Small intestine (tissue), 7 donors: ENCODE results near the gene METAP2. TPM values are rescaled to one million over a fixed set of nuclear protein-coding genes. Genes with fewer than 3 reads are reported as not detected.

ENCODE experiments used
- DNase-seq, 2 donors: peaks; one replicate each; pipeline versions ENCODE4 v3.0.0 to v3.0.0-alpha.2; 2013
- FAIRE-seq: peaks from 2 replicates; lab custom pipeline; 2012; peaks lifted over from hg19 to GRCh38; lab: Jason Lieb, UNC
- H3K27ac ChIP-seq, 3 donors: one replicate each; pipeline ENCODE4 v1.5.1; 2013; ENCODE audit warnings: low read length in 2 of 3, mild to moderate bottlenecking in 2 of 3, control low read depth in 1 of 3, inconsistent platforms in 1 of 3, low read depth in 1 of 3, moderate library complexity in 1 of 3
- H3K27me3 ChIP-seq, 3 donors: one replicate each; pipeline ENCODE4 v1.6.1; 2013; ENCODE audit warnings: low read length in 3 of 3, inconsistent platforms in 1 of 3; ENCODE audit not compliant: control insufficient read depth in 3 of 3, insufficient read depth in 3 of 3
- H3K36me3 ChIP-seq, 3 donors: one replicate each; pipeline ENCODE4 v1.6.1; 2013; ENCODE audit warnings: low read length in 3 of 3, inconsistent platforms in 1 of 3, low read depth in 1 of 3, mild to moderate bottlenecking in 1 of 3, moderate library complexity in 1 of 3; ENCODE audit not compliant: control insufficient read depth in 3 of 3, insufficient read depth in 2 of 3
- H3K4me1 ChIP-seq, 3 donors: one replicate each; pipeline ENCODE4 v1.6.1; 2013; ENCODE audit warnings: low read length in 2 of 3, inconsistent platforms in 1 of 3, low read depth in 1 of 3, mild to moderate bottlenecking in 1 of 3, moderate library complexity in 1 of 3; ENCODE audit not compliant: control insufficient read depth in 3 of 3, insufficient read depth in 2 of 3
- H3K4me3 ChIP-seq, 3 donors: one replicate each; pipeline ENCODE4 v1.5.1; 2013; ENCODE audit warnings: low read length in 3 of 3, control low read depth in 1 of 3, inconsistent platforms in 1 of 3, low read depth in 1 of 3, mild to moderate bottlenecking in 1 of 3, moderate library complexity in 1 of 3
- H3K9me3 ChIP-seq, 2 donors: one replicate each; pipeline ENCODE4 v1.6.1; 2013; ENCODE audit warnings: low read depth in 1 of 2, low read length in 1 of 2; ENCODE audit not compliant: control insufficient read depth in 2 of 2, insufficient read depth in 1 of 2
- WGBS, 3 donors: extraction: QIAGEN DNeasy Blood & Tissue Kit; methylation state at CpG; one replicate each; pipeline ENCODE4 v1.1.7; 2013; 5-methylcytosine and 5-hydroxymethylcytosine counted together
- polyA plus RNA-seq, 4 donors: library from polyadenylated mRNA; stranded (reverse) in 3 of 4; unstranded in 1 of 4; fragments of 200-250 nt in 3 of 4; fragments of 120-200 nt in 1 of 4; gene quantifications; one replicate each; pipeline versions ENCODE4 v1.2.1 to v1.2.3, GENCODE V29; 2013
- donor health status: healthy with polysubstance abuse.
- donor health status: control.
- donor health status: control.
- donor health status: Bipolar disorder and iron deficiency.
- donor health status: healthy.

Gene METAP2
- polyA plus RNA-seq, 4 donors: 45.0 to 88.0 (median 55.7) TPM

DNA sequence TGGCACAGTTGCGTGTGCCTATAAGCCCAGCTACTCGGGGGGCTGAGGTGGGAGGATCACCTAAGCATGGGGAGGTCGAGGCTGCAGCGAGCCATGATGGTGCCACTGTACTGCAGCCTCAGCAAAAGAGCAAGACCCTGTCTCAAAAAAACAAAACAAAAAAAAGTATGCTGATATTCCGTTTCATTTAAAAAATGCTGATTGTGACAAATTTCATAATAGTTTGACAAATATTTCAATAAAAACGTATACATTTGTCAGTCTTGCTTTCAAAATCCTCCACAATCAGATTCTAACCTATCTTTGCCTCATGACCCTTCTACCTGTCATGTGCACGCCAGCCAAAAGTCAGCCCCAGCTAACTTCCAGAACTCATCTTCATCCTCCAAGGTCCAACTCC lies 67.5 kb downstream of the METAP2 start:
- H3K36me3 ChIP-seq: no peaks in the 10 kb centered on the region
- DNase-seq (no peak), FAIRE-seq (no peak)
- 85 to 90% (median 86%) methylated on average over 7 of the region's 7 CpGs for WGBS, 3 donors
- H3K9me3 ChIP-seq: no peaks in the 10 kb centered on the region
- H3K27ac ChIP-seq: no peak overlapping the region
- H3K4me1 ChIP-seq: no peaks in the 10 kb centered on the region
- no peak overlapping the region for H3K4me3 ChIP-seq
- peaks cover 0 to 11% (median 0%) of the 10 kb centered on the region in 3 donors for H3K27me3 ChIP-seq

DNA sequence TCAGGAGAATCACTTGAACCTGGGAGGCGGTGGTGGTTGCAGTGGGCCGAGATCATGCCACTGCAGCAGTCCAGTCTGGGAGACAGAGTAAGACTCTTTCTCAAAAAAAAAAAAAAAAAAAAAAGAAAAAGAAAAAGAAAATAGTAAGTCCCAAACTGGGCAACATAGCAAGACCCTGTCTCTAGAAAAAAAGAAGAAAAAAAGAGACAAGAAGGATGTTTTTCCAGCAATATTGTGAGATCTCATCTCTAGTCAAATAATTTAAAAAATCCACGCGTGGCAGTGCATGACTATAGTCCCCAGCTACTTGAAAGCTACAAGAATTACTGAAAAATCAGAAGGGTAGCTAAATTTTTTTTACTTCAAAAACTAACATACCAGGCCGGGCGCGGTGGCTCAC lies 69.4 kb downstream of the METAP2 start:
- WGBS, 3 donors: 97 to 99% (median 98%) methylated on average over 7 of the region's 7 CpGs
- Histone ChIP-seq H3K9me3 (no peaks in the 10 kb centered on the region), H3K4me1 (peaks cover 0 to 6% (median 4%) of the 10 kb centered on the region in 3 donors), H3K4me3 (no peak overlapping the region), H3K36me3 (no peaks in the 10 kb centered on the region), H3K27ac (no peak overlapping the region), H3K27me3 (peaks cover 0 to 24% (median 6%) of the 10 kb centered on the region in 3 donors)
- FAIRE-seq: no peak
- DNase-seq: no peak

DNA sequence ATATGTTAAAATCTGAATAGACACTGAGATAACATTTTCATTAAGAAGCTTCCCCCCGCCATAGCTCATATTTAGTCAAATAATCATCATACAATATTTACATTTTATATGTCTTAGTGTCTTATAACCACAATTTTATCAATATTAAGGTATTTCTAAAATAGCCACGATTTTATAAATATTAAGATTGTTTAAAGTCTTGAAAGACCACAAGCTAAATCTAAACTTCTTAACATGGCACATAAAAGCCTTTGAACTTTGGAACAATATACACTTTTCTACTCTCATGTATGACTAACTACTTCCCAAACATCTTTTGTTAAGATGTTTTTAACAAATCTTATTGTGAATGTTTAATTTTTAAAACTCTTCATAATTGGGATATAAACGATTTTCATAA lies 70.8 kb downstream of the METAP2 start:
- Histone ChIP-seq H3K4me3 (no peak overlapping the region), H3K36me3 (no peaks in the 10 kb centered on the region), H3K27me3 (peaks cover 0 to 36% (median 11%) of the 10 kb centered on the region in 3 donors), H3K4me1 (peaks cover 0 to 6% (median 4%) of the 10 kb centered on the region in 3 donors), H3K27ac (no peak overlapping the region), H3K9me3 (peaks cover 0 to 4% of the 10 kb centered on the region in 2 donors)
- 46 to 66% (median 59%) methylated on average over 3 of the region's 3 CpGs for whole genome bisulfite sequencing, 3 donors
- FAIRE-seq (peak; percentile 81), DNase-seq (no peak)

DNA sequence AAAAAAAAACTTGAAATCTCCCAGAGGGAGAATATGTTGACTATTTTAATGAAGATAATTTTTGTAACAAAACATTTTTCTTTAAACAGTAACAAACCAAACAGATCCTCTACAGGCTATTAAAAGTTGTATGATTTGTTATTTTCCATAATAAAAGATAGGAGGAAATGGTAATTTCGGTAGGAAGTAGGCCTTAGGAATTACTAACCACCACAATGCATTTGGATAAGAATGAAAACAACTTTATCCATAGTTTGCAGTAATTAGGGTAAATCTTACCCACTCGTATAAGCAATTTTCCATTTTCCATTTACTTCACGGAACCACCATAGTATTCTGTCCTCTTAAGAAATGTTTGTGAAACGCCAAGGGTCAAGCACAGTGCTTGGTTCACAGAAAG lies 71.4 kb downstream of the METAP2 start:
- H3K4me3 ChIP-seq: no peak overlapping the region

DNA sequence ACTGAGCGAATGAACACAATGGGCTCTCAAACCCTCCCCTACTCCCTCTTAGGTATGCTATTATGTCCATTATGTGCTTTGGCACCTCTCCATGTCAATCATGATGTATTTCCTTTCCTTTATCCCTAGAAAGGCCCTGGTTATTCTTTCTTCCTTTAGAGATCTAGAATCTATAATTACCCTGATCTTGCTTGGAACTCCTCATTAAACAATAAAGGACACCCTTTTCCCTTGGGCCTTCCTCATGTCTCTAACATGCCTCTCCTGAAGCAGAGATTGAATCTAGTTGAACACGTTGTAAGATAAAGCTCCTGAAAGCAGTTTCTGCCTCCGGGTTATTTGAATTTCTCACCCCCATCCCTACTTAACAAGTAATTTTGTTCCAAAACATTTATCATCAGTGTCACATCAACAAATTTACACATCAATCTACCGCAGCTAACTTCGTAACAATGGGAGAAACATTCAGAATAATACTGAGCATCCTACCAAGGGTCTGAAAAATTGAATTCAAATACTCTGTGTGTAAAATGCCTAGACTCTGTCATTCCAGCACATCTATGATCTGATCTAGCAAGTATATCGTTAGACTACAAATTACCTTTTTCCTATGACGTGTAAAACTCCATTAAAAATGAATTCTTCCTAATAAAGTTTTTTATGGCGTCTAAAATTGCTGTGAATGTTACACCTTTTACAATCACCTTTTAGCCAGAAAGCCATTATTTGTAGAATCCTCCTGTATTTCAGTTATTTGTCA lies 72.0 kb downstream of the METAP2 start:
- FAIRE-seq (no peak), DNase-seq (no peak)
- Histone ChIP-seq H3K4me3 (no peak overlapping the region), H3K4me1 (peaks cover 0 to 6% (median 4%) of the 10 kb centered on the region in 3 donors), H3K36me3 (no peaks in the 10 kb centered on the region), H3K9me3 (peaks cover 0 to 4% of the 10 kb centered on the region in 2 donors), H3K27me3 (peaks cover 0 to 39% (median 11%) of the 10 kb centered on the region in 3 donors), H3K27ac (no peak overlapping the region)
- 81 to 89% (median 88%) methylated on average over 8 of the region's 8 CpGs for WGBS, 3 donors

More for the DNA sequence above, 71.4 kb downstream of the METAP2 start:
- Histone ChIP-seq H3K36me3 (no peaks in the 10 kb centered on the region), H3K9me3 (peaks cover 0 to 4% of the 10 kb centered on the region in 2 donors), H3K27me3 (peaks cover 0 to 39% (median 11%) of the 10 kb centered on the region in 3 donors), H3K4me1 (peaks cover 0 to 6% (median 4%) of the 10 kb centered on the region in 3 donors), H3K27ac (no peak overlapping the region)
- 81 to 99% (median 88%) methylated on average over 4 of the region's 4 CpGs for WGBS, 3 donors
- DNase-seq (no peak), FAIRE-seq (no peak)

DNA sequence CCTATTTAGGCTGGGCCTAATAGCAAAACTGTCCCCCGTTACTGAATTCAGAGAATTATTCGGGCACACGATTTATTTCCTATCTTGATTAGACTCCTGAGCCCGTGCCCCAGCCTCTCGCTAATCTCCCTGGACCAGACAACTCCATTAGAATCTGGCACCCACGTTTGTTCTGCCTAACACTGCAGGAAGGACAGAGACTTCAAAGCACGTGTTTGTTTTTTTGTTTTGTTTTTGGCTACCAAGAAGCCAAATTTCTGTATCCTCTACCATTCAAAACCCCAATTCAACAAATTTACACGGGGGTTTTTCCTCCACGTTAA lies 72.5 kb downstream of the METAP2 start:
- H3K27me3 ChIP-seq: peaks cover 0 to 39% (median 13%) of the 10 kb centered on the region in 3 donors
- WGBS, 3 donors: 65 to 81% (median 81%) methylated on average over 9 of the region's 9 CpGs
- FAIRE-seq (no peak), DNase-seq (no peak)
- no peaks in the 10 kb centered on the region for H3K36me3 ChIP-seq
- H3K4me1 ChIP-seq: peaks cover 0 to 6% (median 4%) of the 10 kb centered on the region in 3 donors
- peaks cover 0 to 4% of the 10 kb centered on the region in 2 donors for H3K9me3 ChIP-seq
- no peak overlapping the region for H3K4me3 ChIP-seq
- H3K27ac ChIP-seq: no peak overlapping the region

DNA sequence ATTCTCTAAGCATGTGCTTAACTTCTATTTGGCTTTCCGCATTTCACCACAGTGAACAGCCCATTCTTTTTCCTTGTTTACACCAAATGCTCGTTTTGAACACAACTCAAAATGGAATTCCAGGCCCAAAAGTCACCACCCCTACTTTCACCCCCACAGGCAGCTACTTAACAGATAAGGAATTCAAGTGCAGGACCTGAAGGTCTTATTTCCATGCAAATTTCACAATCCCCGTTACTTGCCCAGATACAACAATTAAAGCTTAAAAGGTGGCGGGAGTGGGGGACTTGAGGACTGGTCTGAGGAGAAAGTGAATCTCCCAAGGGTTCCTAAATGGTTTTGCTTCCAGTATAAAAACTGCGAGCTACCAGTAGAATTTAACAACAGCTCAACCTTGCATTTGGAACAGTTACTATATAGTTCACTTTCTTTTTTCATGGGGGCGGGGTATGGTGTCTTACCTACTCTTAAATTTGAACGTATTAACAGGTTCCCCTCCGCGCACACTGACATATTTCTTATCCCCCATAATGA lies 73.6 kb downstream of the METAP2 start:
- DNase-seq (peak in 1 of 2 donors; percentile 14), FAIRE-seq (no peak)
- Histone ChIP-seq H3K9me3 (peaks cover 0 to 4% of the 10 kb centered on the region in 2 donors), H3K4me3 (peak overlapping the region; percentile 6 to 73 (median 50)), H3K36me3 (no peaks in the 10 kb centered on the region), H3K4me1 (peaks cover 0 to 6% (median 4%) of the 10 kb centered on the region in 3 donors), H3K27ac (no peak overlapping the region), H3K27me3 (peaks cover 0 to 39% (median 14%) of the 10 kb centered on the region in 3 donors)
- 21 to 34% (median 23%) methylated on average over 9 of the region's 9 CpGs for WGBS, 3 donors

DNA sequence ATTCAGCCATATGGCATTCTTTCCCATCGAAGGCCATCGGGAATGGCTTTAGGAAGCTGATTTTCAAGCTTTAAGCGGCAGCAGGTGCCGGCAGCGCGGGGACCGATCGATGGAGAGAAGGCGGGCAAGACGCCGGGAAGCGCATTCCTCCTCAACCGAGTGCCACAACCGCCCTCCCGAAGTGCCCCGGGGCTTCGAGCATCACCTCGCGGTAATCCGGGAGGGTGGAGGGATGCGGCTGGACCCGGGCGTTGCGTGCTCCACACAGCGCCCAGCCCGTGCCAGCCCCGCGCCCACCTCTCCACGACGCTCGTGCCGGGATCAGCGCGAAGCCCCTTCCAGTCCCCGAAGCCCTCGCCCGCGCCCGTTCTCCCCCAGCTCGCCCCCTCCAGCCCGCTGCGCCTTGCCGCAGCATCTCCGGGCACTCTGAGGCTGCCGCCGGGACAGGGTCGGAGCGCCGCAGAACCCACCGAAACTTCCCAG lies 74.1 kb downstream of the METAP2 start:
- no peaks in the 10 kb centered on the region for H3K36me3 ChIP-seq
- FAIRE-seq (no peak), DNase-seq (peak; percentile 13 to 69)
- no peak overlapping the region for H3K27ac ChIP-seq
- peak overlapping the region; percentile 50 to 73 (median 53) for H3K4me3 ChIP-seq
- WGBS, 3 donors: 0 to 1% (median 1%) methylated on average over 37 to 50 of the region's 50 CpGs
- peaks cover 0 to 4% of the 10 kb centered on the region in 2 donors for H3K9me3 ChIP-seq
- peaks cover 0 to 39% (median 14%) of the 10 kb centered on the region in 3 donors for H3K27me3 ChIP-seq
- H3K4me1 ChIP-seq: peaks cover 0 to 6% (median 4%) of the 10 kb centered on the region in 3 donors
